Measurements from ENCODE around the gene C11orf68.
"Not testable (repeated sequence)": the region's sequence is repeated elsewhere in the genome, so short reads cannot be mapped to it uniquely, and the experiment has no call there.

C11orf68 gene

DNA sequence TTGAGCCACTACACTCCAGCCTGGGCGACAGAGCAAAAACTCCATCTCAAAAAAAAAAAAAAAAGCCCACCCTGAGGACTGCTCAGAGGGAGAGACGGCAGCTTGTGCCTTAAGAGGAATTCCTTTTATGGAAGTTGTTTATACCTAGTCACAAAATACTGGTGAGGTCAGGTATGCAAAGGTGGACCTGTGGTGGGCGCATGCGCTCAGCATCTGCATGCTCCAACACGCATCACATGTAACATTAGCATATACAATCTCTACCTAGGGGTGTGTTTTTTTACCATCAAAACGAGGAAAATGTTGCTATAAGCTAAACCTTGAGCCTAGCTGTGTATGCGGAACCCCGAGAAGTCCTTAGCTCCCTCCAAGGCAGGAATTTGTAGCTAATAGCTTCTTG is 35.9 kb upstream of the C11orf68 start:
- no peaks in the 10 kb centered on the region for H3K9me3 ChIP-seq (ENCODE audit: control insufficient read depth, low read length)
- H3K4me3 ChIP-seq (ENCODE audit: extremely low read depth, insufficient read depth, low read length, poor library complexity, severe bottlenecking): no peak overlapping the region
- 79 to 88% methylated on average over 3 to 6 of the region's 8 CpGs for WGBS, 2 experiments (ENCODE audit: insufficient coverage in 2 of 2)
- no peaks in the 10 kb centered on the region for H3K4me1 ChIP-seq (ENCODE audit: control insufficient read depth, insufficient read depth, low read length, poor library complexity, severe bottlenecking)
- H3K36me3 ChIP-seq (ENCODE audit: control insufficient read depth, insufficient read depth, low read length): no peaks in the 10 kb centered on the region
- no peak overlapping the region for H3K27ac ChIP-seq (ENCODE audit: low read depth, low read length, severe bottlenecking)

DNA sequence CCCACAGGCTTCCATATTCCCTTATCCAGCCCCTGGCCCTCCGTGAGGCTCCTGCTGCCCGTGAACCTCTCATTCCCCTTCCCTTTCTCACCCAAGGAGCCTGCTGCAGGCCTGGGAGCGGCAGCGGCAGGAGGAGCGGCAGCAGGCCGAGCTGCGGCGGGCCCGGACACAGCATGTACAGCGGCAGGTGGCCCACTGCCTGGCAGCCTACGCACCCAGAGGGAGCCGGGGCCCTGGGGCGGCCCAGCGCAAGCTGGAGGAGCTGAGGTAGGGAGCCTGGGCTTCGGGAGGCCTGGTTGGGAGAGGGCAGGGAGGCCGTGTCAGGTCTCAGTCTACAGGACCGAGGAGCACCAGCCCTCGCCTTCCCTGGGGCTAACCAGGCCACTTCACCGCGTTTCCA is 34.6 kb upstream of the C11orf68 start:
- Histone ChIP-seq H3K9me3 (ENCODE audit: control insufficient read depth, low read length) (no peaks in the 10 kb centered on the region), H3K27ac (ENCODE audit: low read depth, low read length, severe bottlenecking) (no peak overlapping the region), H3K4me3 (ENCODE audit: extremely low read depth, insufficient read depth, low read length, poor library complexity, severe bottlenecking) (no peak overlapping the region), H3K36me3 (ENCODE audit: control insufficient read depth, insufficient read depth, low read length) (no peaks in the 10 kb centered on the region), H3K4me1 (ENCODE audit: control insufficient read depth, insufficient read depth, low read length, poor library complexity, severe bottlenecking) (no peaks in the 10 kb centered on the region)
- 88 to 95% methylated on average over 8 to 14 of the region's 20 CpGs for WGBS, 2 experiments (ENCODE audit: insufficient coverage in 2 of 2)

DNA sequence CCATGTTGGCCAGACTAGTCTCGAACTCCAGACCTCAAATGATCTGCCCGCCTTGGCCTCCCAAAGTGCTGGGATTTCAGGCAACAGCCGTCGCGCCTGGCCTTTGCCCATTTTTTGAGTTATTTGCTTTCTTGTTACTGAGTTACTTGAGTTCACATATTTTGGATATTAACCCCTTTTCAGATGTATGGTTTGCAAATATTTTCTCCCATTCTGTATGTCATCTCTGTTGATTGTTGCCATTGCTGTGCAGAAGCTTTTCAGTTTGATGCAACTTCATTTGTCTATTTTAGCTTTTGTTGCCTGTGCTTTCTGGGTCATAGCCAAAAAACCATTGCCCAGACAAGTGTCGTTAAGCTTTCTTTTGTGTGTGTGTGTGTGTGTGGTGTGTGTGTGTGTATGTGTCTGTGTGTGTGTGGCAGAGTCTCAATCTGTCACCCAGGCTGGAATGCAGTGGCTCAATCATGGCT is 33.2 kb upstream of the C11orf68 start:
- Histone ChIP-seq H3K4me3 (ENCODE audit: extremely low read depth, insufficient read depth, low read length, poor library complexity, severe bottlenecking) (no peak overlapping the region), H3K36me3 (ENCODE audit: control insufficient read depth, insufficient read depth, low read length) (no peaks in the 10 kb centered on the region), H3K4me1 (ENCODE audit: control insufficient read depth, insufficient read depth, low read length, poor library complexity, severe bottlenecking) (no peaks in the 10 kb centered on the region), H3K27ac (ENCODE audit: low read depth, low read length, severe bottlenecking) (no peak overlapping the region), H3K9me3 (ENCODE audit: control insufficient read depth, low read length) (no peaks in the 10 kb centered on the region)
- WGBS, 2 experiments (ENCODE audit: insufficient coverage in 2 of 2): 90 to 93% methylated on average over 3 to 6 of the region's 6 CpGs

DNA sequence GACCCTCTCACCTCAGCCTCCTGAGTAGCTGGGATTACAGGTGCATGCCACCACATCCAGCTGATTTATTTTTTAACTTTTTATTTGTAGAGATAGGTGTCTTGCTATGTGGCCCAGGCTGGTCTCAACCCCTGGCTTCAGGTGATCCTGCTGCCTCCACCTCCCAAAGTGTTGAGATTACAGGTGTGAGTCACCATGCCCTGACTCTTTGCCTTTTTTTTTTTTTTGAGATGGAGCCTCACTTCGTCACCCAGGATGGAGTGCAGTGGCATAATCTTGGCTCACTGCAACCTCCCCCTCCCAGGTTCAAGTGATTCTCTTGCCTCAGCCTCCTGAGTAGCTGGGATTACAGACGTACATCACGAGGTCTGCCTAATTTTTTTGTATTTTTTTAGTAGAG is 32.8 kb upstream of the C11orf68 start:
- H3K4me3 ChIP-seq (ENCODE audit: extremely low read depth, insufficient read depth, low read length, poor library complexity, severe bottlenecking); H3K36me3 ChIP-seq (ENCODE audit: control insufficient read depth, insufficient read depth, low read length); H3K4me1 ChIP-seq (ENCODE audit: control insufficient read depth, insufficient read depth, low read length, poor library complexity, severe bottlenecking); H3K27ac ChIP-seq (ENCODE audit: low read depth, low read length, severe bottlenecking); H3K9me3 ChIP-seq (ENCODE audit: control insufficient read depth, low read length): not testable (repeated sequence)
- WGBS, 2 experiments (ENCODE audit: insufficient coverage in 2 of 2): 73% methylated on average over 2 of the region's 3 CpGs; no CpG with 5 or more reads in 1 of the 2 experiments

DNA sequence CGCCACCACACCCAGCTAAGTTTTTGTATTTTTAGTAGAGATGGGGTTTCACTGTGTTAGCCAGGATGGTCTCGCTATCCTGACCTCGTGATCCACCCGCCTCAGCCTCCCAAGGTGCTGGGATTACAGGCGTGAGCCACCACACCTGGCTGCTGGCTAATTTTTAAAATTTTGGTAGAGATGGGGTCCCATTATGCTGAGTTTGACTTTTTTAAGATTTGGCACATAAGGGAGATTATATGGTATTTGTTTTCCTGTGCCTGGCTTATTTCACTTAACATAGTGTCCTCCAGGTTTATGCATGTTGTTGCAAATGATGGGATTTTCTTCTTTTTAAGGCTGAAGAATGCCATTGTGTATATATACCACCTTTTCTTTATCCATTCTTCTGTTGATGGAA is 31.8 kb upstream of the C11orf68 start:
- whole genome bisulfite sequencing, 2 experiments (ENCODE audit: insufficient coverage in 2 of 2): 100% methylated on average over 2 to 4 of the region's 5 CpGs
- not testable (repeated sequence) for H3K4me1 ChIP-seq (ENCODE audit: control insufficient read depth, insufficient read depth, low read length, poor library complexity, severe bottlenecking); H3K4me3 ChIP-seq (ENCODE audit: extremely low read depth, insufficient read depth, low read length, poor library complexity, severe bottlenecking); H3K9me3 ChIP-seq (ENCODE audit: control insufficient read depth, low read length); H3K27ac ChIP-seq (ENCODE audit: low read depth, low read length, severe bottlenecking); H3K36me3 ChIP-seq (ENCODE audit: control insufficient read depth, insufficient read depth, low read length)

DNA sequence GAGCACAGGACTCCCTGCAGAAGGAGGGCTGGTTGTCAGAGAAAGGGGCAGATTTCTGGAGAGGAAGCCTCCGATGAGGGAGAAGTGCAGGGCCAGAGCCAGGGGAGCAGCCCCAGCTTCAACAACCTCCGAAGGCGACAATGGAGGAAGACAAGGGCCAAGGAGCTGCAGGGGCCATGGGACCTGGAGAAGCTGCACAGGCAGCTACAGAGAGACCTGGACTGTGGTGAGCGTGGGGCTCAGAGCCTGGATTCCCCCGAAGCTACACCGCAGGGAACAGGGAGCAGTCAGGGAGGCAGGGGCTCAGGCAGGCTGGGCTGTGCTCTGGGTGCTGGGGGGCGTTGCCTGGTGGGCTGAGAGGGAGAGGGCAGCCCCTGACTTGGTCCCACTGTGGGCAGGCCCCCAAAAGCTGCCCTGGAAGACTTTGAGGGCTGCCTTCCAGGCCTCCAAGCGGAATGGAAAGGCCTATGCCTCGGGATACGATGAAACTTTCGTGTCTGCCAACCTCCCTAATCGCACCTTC is 28.8 kb upstream of the C11orf68 start:
- 91 to 92% methylated on average over 6 to 7 of the region's 12 CpGs for WGBS, 2 experiments (ENCODE audit: insufficient coverage in 2 of 2)
- Histone ChIP-seq H3K4me1 (ENCODE audit: control insufficient read depth, insufficient read depth, low read length, poor library complexity, severe bottlenecking) (peaks cover 7% of the 10 kb centered on the region), H3K4me3 (ENCODE audit: extremely low read depth, insufficient read depth, low read length, poor library complexity, severe bottlenecking) (no peak overlapping the region), H3K9me3 (ENCODE audit: control insufficient read depth, low read length) (no peaks in the 10 kb centered on the region), H3K36me3 (ENCODE audit: control insufficient read depth, insufficient read depth, low read length) (no peaks in the 10 kb centered on the region), H3K27ac (ENCODE audit: low read depth, low read length, severe bottlenecking) (no peak overlapping the region)

DNA sequence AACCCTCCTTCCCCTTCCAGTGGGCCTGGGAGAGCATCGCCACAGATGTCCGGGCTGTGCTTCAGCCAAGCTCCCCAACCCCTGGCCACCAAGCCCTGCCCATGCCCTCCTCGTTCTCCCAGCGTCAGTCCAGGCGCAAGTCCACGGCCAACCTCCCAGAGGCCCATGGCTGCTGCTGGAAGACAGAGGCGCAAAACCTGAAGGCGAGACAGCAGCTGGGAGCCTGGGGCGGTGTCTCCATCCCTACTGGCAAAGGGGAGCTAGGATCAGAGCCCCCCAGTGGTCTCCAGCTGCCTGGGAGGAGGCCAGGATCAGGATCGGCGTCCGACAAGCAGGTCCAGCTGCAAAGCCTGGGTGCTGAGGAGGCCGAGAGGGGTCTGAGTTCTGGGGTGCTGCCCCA is 28.3 kb upstream of the C11orf68 start:
- no peak overlapping the region for H3K4me3 ChIP-seq (ENCODE audit: extremely low read depth, insufficient read depth, low read length, poor library complexity, severe bottlenecking)
- H3K4me1 ChIP-seq (ENCODE audit: control insufficient read depth, insufficient read depth, low read length, poor library complexity, severe bottlenecking): peaks cover 7% of the 10 kb centered on the region
- WGBS, 2 experiments (ENCODE audit: insufficient coverage in 2 of 2): 87 to 93% methylated on average over 9 to 10 of the region's 13 CpGs

DNA sequence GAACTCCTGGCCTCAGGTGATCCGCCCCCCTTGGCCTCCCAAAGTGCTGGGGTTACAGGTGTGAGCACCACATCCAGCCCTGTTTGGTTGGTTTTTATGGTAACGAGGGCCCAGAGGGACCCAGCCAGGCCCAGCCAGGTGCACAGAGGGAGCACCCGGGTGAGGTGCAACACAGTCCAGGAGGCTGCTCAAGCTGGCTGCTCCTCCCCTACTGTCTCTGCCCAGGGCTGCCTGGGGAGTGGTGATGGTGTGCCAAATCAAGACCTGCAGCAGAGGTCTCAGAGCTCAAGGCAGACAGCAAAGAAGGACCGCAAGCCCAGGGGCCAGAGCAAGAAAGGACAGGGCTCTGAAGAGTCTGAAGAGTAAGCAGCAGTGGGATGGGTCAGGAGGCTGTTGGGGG is 27.8 kb upstream of the C11orf68 start:
- Histone ChIP-seq H3K36me3 (ENCODE audit: control insufficient read depth, insufficient read depth, low read length) (no peaks in the 10 kb centered on the region), H3K9me3 (ENCODE audit: control insufficient read depth, low read length) (no peaks in the 10 kb centered on the region), H3K4me1 (ENCODE audit: control insufficient read depth, insufficient read depth, low read length, poor library complexity, severe bottlenecking) (peaks cover 9% of the 10 kb centered on the region), H3K27ac (ENCODE audit: low read depth, low read length, severe bottlenecking) (no peak overlapping the region), H3K4me3 (ENCODE audit: extremely low read depth, insufficient read depth, low read length, poor library complexity, severe bottlenecking) (no peak overlapping the region)
- 82 to 100% methylated on average over 3 to 4 of the region's 4 CpGs for WGBS, 2 experiments (ENCODE audit: insufficient coverage in 2 of 2)

More for the DNA sequence above, 28.3 kb upstream of the C11orf68 start:
- no peaks in the 10 kb centered on the region for H3K36me3 ChIP-seq (ENCODE audit: control insufficient read depth, insufficient read depth, low read length)
- no peaks in the 10 kb centered on the region for H3K9me3 ChIP-seq (ENCODE audit: control insufficient read depth, low read length)
- no peak overlapping the region for H3K27ac ChIP-seq (ENCODE audit: low read depth, low read length, severe bottlenecking)

DNA sequence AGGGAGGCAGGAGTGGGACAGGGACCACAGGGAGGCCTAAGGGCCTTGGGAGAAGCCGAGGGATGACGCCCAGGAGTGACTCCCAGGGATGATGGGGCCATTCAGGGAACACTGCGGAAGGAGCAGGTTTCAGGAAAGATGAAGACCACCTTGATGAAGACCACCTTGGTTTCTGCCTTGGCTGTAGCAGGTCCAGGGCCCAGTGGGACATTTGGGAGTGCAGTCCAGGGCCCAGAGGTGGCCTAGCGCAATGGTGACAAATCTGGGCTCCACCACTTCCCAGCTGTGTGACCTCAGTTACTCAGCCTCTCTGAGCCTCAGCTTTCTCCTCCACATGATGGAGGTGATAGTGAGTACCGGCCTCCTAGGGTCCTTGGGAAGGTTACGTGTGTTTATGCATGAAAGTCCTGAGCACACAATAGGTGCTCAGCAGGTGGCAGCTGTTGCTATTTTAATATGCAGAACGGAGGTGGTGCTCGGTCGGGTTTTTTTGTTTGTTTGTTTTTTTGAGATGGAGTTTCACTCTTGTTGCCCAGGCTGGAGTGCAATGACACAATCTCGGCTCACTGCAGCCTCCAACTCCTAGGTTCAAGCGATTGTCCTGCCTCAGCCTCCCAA is 27.2 kb upstream of the C11orf68 start:
- Histone ChIP-seq H3K27ac (ENCODE audit: low read depth, low read length, severe bottlenecking) (no peak overlapping the region), H3K36me3 (ENCODE audit: control insufficient read depth, insufficient read depth, low read length) (no peaks in the 10 kb centered on the region), H3K4me1 (ENCODE audit: control insufficient read depth, insufficient read depth, low read length, poor library complexity, severe bottlenecking) (peaks cover 11% of the 10 kb centered on the region), H3K9me3 (ENCODE audit: control insufficient read depth, low read length) (no peaks in the 10 kb centered on the region), H3K4me3 (ENCODE audit: extremely low read depth, insufficient read depth, low read length, poor library complexity, severe bottlenecking) (no peak overlapping the region)
- WGBS, 2 experiments (ENCODE audit: insufficient coverage in 2 of 2): 72 to 80% methylated on average over 7 to 9 of the region's 11 CpGs

DNA sequence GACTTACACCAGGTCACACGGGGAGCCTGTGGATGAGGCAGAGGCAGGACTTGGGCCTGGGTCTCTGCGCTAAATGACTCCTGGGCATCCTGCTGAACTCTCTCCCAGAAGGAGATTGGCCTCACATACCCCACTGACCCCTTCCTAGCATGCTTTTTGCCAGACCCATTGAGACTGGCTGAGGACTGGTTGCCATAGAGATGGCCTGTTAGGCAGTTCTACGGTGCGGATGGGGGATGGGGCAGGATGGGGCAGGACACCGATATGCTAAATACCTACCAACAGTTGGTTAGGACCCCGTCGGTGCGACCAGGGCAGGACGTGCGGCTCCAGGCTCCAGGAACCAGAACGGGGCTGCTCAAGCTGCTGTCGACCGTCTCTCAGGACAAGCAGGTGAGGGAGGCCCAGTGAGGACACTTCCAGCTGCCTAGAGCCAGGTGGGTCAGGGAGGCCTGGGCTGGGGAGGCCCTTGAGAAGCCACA is 26.6 kb upstream of the C11orf68 start, which contains the start of gene TSGA10IP:
Gene TSGA10IP, plus strand, starts transcription at position 51 of the 482 bp plus-strand sequence. Its CDS starts 196 bp downstream, at position 247.
- no peak within 1 kb of the TSS for H3K27ac ChIP-seq (ENCODE audit: low read depth, low read length, severe bottlenecking)
- no peaks in the 10 kb centered on the region for H3K9me3 ChIP-seq (ENCODE audit: control insufficient read depth, low read length)
- WGBS, 2 experiments (ENCODE audit: insufficient coverage in 2 of 2): 25 to 38% methylated on average over 12 to 13 of the region's 13 CpGs
- no peak within 1 kb of the TSS for H3K4me3 ChIP-seq (ENCODE audit: extremely low read depth, insufficient read depth, low read length, poor library complexity, severe bottlenecking)
- H3K4me1 ChIP-seq (ENCODE audit: control insufficient read depth, insufficient read depth, low read length, poor library complexity, severe bottlenecking): peaks cover 11% of the 10 kb centered on the region
- no peaks in the 10 kb centered on the region for H3K36me3 ChIP-seq (ENCODE audit: control insufficient read depth, insufficient read depth, low read length)

DNA sequence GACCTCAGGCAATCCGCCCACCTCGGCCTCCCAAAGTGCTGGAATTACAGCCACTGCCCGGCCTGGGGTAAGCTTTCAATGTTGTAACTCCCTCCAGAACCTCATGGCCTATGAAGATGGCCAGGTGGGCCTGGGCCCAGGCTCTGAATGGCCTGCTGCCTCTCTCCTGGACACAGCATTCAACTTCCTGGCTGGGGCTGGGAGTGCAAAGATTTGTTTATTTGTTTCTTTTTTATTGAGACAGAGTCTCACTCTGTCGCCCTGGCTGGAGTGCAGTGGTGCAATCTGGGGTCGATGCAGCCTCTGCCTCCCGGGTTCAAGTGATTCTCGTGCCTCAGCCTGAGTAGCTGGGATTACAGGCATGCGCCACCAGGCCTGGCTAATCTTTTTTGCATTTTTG is 25.9 kb upstream of the C11orf68 start:
- no peaks in the 10 kb centered on the region for H3K9me3 ChIP-seq (ENCODE audit: control insufficient read depth, low read length)
- H3K4me1 ChIP-seq (ENCODE audit: control insufficient read depth, insufficient read depth, low read length, poor library complexity, severe bottlenecking): peaks cover 11% of the 10 kb centered on the region
- H3K36me3 ChIP-seq (ENCODE audit: control insufficient read depth, insufficient read depth, low read length): no peaks in the 10 kb centered on the region
- 82 to 87% methylated on average over 5 to 7 of the region's 8 CpGs for WGBS, 2 experiments (ENCODE audit: insufficient coverage in 2 of 2)
- no peak overlapping the region for H3K27ac ChIP-seq (ENCODE audit: low read depth, low read length, severe bottlenecking)
- no peak overlapping the region for H3K4me3 ChIP-seq (ENCODE audit: extremely low read depth, insufficient read depth, low read length, poor library complexity, severe bottlenecking)
